ENCODE data around the gene PIGM. TPM values are rescaled to one million over a fixed set of nuclear protein-coding genes. Genes with fewer than 3 reads are reported as not detected.
A peak's percentile ranks its signal among the peaks of the same experiment; 100 is the strongest.

Gene PIGM
- total RNA-seq, 4 donors from 2014 or later, result 2.4 to 4.5 (median 3.6) TPM

DNA sequence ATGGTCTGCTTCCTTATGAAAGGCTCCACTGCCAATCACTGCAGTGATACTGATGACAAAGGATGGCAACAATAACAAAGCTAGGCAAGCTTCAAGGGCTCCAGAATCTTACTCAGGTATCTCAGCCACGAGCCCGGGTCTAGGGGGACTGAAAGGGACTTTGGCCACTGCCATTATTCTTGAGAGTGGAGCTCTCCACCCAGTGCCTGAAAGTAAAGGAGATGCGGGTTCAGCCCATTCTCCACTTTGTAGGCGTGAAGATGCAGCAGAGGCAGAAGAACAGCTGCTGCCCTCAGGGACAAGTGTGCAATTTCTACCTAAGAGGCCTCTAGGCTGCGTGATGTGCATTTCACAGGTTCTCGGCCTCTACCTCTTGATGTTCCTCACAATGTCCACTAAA, 46.3 kb downstream of the PIGM start:
- DNase-seq (ENCODE audit: low spot score in 2 of 2), result peak in 1 of 2 donors; percentile 13
- 92 to 94% methylated on average over 6 of the region's 6 CpGs for WGBS, 2 donors
- intact Hi-C loops (cut with DNase I; ENCODE audit: low total_unique reads), result no loop called here
- no peak overlapping the region for H3K4me3 ChIP-seq (ENCODE audit: low read depth, poor library complexity, severe bottlenecking)
- TF ChIP-seq, protein P1, sequence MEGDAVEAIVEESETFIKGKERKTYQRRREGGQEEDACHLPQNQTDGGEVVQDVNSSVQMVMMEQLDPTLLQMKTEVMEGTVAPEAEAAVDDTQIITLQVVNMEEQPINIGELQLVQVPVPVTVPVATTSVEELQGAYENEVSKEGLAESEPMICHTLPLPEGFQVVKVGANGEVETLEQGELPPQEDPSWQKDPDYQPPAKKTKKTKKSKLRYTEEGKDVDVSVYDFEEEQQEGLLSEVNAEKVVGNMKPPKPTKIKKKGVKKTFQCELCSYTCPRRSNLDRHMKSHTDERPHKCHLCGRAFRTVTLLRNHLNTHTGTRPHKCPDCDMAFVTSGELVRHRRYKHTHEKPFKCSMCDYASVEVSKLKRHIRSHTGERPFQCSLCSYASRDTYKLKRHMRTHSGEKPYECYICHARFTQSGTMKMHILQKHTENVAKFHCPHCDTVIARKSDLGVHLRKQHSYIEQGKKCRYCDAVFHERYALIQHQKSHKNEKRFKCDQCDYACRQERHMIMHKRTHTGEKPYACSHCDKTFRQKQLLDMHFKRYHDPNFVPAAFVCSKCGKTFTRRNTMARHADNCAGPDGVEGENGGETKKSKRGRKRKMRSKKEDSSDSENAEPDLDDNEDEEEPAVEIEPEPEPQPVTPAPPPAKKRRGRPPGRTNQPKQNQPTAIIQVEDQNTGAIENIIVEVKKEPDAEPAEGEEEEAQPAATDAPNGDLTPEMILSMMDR (IDR thresholded peaks at IDR 0.05), result no peak
- TF ChIP-seq POLR2A (IDR thresholded peaks at IDR 0.05), result no peak

DNA sequence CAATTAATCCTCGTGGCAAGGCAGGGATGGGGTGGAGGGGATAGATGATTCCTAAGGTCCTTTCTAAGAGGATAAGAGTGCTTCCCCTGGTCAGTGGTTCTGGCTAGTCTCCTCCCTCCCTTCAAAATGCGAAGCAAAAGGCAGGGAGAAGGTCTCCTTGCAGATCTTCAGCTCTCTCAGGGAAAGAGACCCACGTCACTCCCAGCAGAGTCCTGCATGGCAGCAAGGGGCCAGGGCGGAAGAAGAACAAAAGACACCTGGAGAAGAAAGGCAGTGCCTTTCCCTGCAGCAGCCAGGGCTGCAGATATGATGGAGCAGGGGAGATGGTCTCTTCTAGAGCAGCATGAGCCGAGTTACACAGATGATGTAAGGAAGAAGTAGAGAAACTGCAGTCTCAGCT, 48.1 kb downstream of the PIGM start:
- WGBS, 2 donors, result 71 to 77% methylated on average over 5 of the region's 5 CpGs
- TF ChIP-seq, protein P1 (IDR thresholded peaks at IDR 0.05), result no peak
- no peak for TF ChIP-seq POLR2A (IDR thresholded peaks at IDR 0.05)
- intact Hi-C loops (cut with DNase I; ENCODE audit: low total_unique reads), result no loop called here
- H3K4me3 ChIP-seq (ENCODE audit: low read depth, poor library complexity, severe bottlenecking), result no peak overlapping the region
- DNase-seq (ENCODE audit: low spot score in 2 of 2), result peak in 1 of 2 donors; percentile 52

DNA sequence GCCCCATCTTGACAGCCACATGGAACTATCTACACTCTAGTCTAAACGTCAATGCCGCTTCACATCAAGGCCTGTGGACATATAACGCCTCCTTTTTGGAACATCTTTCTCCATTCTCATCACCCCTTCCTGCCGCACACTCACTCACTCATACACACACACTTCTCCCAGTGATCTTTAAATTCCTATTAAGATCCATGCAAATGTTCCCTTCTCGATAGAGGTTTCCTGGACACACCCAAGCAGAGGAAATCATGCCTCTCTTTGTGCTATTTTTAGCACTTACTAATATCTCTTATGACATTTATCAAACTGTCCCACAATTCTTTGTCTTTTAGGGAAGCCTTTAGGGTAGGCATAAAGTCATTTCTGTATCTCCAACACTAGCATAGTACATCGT, 49.5 kb downstream of the PIGM start:
- TF ChIP-seq, protein P1 (IDR thresholded peaks at IDR 0.05), result no peak
- no peak for TF ChIP-seq POLR2A (IDR thresholded peaks at IDR 0.05)
- no peak overlapping the region for H3K4me3 ChIP-seq (ENCODE audit: low read depth, poor library complexity, severe bottlenecking)
- intact Hi-C loops (cut with DNase I; ENCODE audit: low total_unique reads), result no loop called here
- peak in 1 of 2 donors; percentile 9 for DNase-seq (ENCODE audit: low spot score in 2 of 2)
- WGBS, 2 donors, result 65 to 79% methylated on average over 5 to 6 of the region's 6 CpGs

DNA sequence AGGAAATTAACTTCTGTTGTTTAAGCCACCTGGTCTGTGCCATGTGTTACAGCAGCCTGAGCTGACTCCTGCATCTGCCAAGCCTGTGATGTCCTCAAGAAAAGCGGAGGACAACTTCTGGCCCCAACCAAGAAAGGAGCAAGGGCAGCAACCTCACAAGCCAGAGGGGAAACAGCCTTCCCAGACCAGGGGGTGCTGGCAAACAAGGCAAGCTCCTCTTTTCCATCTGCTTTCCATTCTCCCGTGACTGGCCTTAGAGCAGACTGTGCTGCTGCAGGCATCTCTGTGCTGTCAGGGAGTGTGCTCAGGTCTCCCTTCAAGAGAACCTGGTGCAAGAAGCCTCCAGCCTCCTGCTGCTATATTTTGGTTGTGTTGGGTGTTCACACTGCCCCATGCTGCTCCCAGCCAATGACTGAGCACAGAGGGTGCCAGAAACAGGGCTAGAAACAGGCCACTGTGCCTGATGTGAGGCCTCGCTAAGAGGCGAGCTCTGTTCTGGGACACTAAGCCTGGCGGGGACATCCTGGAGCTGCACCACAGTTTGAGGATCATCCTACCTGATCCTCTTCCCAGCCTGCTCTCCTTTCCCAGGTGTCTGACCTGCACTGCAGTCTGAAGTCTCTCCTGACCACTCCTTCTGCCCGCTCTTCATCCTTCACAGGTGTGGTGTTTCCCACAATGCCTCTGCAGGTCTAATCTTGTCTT, 50.3 kb downstream of the PIGM start:
- intact Hi-C loops (cut with DNase I; ENCODE audit: low total_unique reads), result no loop called here
- no peak for TF ChIP-seq POLR2A (IDR thresholded peaks at IDR 0.05)
- TF ChIP-seq, protein P1 (IDR thresholded peaks at IDR 0.05), result no peak
- no peak overlapping the region for H3K4me3 ChIP-seq (ENCODE audit: low read depth, poor library complexity, severe bottlenecking)
- DNase-seq (ENCODE audit: low spot score in 2 of 2), result peak in 1 of 2 donors; percentile 76
- 93 to 95% methylated on average over 6 of the region's 6 CpGs for WGBS, 2 donors

DNA sequence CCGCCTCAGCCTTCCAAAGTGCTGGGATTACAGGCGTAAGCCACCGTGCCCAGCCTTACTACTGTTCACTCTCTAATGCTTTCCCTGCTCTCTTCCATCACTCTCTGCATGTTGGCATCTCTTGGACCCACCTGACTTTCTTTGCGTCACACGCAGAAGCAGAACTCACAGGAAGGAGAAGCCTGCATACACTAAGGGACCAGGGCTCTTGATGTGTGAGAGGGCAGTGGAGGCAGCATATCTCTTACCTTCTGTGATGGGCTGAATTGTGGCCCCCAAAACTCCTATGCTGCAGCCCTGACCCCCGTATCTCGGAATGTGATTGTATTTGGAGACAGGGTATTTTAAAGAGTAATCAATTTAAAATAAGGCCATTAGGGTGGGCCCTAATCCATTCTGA, 51.0 kb downstream of the PIGM start:
- WGBS, 2 donors, result 94 to 98% methylated on average over 7 of the region's 7 CpGs
- TF ChIP-seq, protein P1 (IDR thresholded peaks at IDR 0.05), result no peak
- DNase-seq (ENCODE audit: low spot score in 2 of 2), result no peak
- intact Hi-C loops (cut with DNase I; ENCODE audit: low total_unique reads), result no loop called here
- H3K4me3 ChIP-seq (ENCODE audit: low read depth, poor library complexity, severe bottlenecking), result no peak overlapping the region

DNA sequence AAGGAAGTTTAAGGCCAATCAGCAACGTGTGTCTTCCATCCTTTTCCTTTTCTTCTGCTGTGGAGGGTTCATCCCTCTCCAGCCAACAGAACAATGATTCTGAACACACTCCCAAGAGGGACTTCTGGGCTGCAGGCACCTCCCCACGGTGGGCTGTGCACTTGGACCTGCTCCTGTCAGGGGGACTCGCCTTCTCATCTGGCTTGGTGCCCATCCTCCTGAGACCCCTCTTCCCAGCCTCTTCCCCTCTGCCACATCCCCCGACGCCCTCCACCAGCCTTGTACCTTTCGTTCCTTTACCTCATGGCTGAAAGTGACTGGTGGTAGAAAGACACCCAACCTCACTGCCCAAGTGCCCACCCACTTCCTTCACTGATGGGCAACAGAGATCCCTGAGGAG, 51.7 kb downstream of the PIGM start:
- DNase-seq (ENCODE audit: low spot score in 2 of 2), result peak in 1 of 2 donors; percentile 70
- TF ChIP-seq, protein P1 (IDR thresholded peaks at IDR 0.05), result no peak
- no peak for TF ChIP-seq POLR2A (IDR thresholded peaks at IDR 0.05)
- no peak overlapping the region for H3K4me3 ChIP-seq (ENCODE audit: low read depth, poor library complexity, severe bottlenecking)
- 69 to 75% methylated on average over 6 of the region's 6 CpGs for WGBS, 2 donors
- intact Hi-C loops (cut with DNase I; ENCODE audit: low total_unique reads), result no loop called here

All from lower leg skin (tissue), 4 donors.